Stimulated activated CD8-positive, alpha-beta memory T cell treated with anti-CD3 and anti-CD28 coated beads, Interleukin-15, amount 100 ng/mL, for 4 hours (primary cell): ENCODE measurements around the gene GOLGA6L9.
"Not testable (repeated sequence)": the region's sequence is repeated elsewhere in the genome, so short reads cannot be mapped to it uniquely, and the experiment has no call there.

Source experiments
- DNase-seq, 2 donors: peaks; one replicate each; pipeline ENCODE4 v3.0.0-alpha.2; 2020; ENCODE audit warnings: low read depth in 2 of 2

Gene GOLGA6L9

DNA sequence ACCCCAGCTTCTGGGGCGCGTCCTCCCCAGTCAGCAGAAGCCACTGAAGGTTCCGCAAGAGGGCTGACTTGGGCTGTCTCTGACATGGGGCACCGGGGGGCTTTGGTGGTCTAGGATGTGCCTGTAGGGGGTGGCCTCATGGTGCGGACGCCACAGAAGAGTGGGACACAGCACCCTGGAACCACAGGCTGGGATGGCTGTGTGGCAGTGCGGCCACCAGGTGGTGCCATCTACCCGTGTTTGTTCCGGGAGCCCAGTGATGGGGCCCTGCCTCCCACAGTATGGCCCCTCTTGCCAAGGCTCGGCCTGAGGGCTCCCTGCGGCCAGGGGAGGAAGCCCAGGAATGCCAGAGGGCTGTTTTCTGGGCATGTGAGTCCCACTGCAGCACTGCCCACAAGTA, 38.6 kb downstream of the GOLGA6L9 start:
- not testable (repeated sequence) for DNase-seq

DNA sequence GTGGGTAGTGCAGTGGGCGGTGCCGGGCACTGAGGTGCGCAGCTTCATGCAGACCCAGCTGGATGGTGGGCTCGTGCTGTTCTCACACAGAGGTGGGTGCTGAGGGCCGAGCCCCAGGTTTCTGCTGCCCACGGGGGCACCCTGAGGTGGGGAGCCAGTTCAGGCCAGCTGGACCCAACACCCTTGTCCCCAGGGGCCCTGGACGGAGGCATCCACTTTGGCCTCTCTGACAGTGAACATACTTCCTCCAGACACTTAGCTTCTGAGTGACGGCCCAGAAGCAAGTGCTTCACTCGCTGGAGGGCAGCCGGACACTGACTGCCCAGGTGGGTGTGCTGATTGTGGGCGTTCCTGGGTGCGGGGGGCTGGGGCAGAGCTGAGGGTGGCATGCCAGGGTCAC, 39.8 kb downstream of the GOLGA6L9 start:
- not testable (repeated sequence) for DNase-seq

DNA sequence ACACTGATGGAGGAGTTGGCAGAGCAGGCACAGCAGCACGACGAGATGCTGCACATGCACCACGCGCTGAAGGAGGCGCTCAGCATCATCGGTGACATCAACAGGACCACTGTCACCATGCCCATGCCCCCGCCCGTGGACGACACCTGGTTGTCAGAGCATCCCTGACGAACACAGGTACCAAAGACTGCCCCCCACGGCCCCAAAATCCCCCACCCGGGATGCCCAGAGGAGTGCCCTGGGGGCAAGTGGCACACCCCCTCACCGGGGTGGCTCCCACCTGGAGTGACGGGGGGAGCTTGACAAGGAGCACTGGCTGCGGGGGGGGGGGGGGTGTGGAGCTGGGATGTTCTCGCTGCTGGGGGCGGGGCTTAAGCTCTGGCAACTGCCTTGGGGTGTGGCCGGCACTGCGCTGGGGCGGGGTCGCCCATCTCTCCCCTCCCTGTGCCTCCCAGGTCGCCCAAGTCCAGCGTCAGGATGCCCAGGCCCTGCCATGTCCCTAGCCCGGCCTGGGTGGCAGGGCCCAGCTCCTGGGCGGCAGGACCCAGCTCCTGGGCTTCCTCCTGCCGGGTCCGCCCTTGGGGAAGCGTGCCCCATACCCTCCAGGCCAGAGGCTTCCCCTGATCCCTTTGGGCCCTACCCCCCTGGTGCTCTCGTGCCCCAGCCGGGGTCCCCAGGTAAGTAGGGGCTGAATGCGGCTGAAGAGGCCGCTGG, 42.8 kb downstream of the GOLGA6L9 start:
- DNase-seq = not testable (repeated sequence)

DNA sequence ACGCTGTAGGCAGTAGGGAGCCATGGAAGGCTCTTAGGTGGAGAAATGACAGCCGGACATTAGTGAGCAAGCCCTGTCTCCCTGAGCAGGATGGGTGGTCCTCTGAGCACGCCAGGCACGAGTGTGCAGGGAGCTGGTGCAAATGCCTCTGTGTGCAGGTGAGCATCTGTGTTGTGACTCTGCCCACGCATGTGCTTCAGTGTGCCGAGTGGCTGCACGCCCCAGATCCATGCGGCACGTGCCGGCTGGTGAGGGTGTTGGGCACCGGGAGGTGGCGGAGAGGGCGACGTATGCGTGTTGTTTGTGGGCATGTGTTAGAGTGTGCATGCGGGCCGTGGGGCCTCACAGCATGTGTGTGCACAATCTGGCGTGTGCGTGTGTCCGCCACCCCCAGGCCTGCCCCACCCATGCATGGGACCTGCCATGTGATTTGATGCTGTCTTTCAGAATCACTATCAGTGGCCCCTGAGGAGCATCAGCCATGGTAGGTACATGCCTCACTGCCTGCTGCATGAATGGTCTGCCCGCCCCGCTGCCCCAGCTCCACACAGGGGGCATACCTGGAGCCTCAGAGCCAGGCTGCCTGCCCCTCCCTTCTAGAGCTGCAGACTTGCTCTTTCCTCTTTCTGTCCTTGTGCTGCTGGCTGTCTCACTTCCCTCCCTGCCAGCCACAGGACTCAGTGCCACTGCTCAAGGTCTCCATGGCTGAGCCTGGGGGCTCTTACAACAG, 45.1 kb downstream of the GOLGA6L9 start:
- DNase-seq = not testable (repeated sequence)

DNA sequence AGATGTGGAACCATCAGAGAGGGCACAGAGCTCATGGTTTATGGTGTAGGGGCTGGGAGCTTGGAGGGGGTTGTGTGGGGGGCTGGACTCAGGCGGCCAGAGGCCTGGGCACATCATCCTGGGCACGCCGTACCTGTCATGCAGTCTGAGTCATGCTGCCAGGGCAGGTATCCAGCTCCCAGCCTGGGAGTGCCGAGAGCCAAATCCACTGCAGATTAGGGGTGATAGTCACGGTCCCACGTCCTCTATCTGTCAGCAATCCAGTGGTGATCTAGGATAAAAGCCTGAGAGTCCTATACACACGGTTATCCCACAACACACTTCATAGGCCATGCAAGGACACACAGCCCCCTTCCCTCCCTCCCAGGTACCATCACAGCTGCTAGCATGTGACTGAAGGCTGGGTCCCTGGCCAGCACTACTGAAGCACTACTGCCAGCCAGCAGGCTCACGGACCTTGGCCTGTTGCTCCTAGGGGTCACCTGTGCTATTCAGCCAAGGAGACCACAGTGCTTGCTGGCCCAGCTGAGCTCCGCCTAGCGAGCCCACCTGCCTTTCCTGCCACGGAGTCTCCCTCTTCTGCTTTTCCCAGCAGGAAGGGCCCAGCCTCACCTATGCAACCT, 45.8 kb downstream of the GOLGA6L9 start:
- DNase-seq = not testable (repeated sequence)

DNA sequence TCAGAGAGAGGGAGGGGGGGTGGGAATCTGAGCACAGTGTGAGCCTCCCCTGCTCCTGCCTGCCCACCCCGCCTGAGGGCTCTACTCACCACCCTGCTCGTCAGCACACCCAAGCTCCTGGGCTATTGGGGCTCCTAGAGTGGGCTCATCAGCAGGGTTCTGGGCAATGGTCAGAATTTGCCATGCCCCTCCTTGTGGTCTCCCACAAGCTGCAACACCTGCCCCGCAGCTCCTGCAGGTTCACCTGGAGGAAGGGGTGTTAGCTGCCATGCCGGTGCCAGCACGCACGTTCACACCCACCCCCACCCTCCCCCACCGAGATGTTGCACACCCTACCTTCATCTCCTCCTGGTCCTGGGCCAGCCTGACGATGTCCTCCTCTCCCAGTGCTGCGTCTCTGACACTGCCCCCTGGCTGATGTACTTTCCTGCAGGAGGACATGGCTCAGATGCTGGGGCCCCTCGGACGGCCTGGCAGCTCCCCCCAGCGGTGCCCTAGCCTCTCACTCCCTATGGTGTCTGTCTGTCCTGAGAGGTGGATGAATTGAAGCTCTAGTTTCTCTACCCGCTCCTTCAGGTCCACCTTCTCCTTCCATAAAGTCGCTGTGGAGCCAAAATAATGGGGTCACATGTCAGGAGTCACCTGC, 47.2 kb downstream of the GOLGA6L9 start:
- not testable (repeated sequence) for DNase-seq

DNA sequence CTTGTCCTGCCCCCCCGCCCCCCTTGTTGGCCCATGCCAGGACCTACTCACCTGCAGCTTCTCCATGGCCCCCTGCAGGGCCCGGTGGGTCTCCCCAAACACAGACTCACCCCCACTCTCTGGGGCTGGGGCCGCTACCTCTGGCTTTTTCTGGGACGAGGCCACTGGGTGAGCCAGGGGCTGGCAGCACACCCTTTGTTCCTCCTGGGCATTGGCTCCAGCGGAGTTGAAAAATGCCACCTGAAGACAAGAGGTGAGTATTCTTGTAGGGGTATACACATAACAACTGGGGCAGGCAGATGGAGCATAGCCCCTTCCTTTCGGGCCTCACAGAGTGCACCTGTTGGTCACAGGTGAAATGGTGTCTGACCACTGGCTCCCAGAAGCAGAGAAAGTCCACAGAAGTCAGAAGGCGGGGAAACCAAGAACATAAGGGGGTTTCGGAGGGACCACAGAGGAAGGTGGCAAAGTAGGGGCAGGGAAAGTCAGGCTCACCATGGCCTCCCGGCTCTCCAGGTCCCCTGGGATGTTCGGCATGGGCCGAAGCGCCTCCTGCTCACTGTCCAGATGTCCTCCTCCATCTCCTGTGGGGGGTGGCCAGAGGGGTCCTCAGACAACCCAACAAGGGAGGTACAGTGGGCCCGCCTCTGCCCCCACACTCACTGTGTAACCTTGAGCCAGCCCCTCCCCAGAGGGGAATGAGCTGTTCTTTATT, 47.9 kb downstream of the GOLGA6L9 start:
- not testable (repeated sequence) for DNase-seq
